HG02759 (cell line): ENCODE measurements around the gene OR52K2.
"Not testable (repeated sequence)": the region's sequence is repeated elsewhere in the genome, so short reads cannot be mapped to it uniquely, and the experiment has no call there.

Source experiments
- ATAC-seq: cut with Tn5 transposase; IDR thresholded peaks from one replicate; pipeline ENCODE4 v1.9.1; 2021; ENCODE audit warnings: mild to moderate bottlenecking, moderate library complexity; ENCODE audit not compliant: unreplicated experiment

OR52K2 gene

DNA sequence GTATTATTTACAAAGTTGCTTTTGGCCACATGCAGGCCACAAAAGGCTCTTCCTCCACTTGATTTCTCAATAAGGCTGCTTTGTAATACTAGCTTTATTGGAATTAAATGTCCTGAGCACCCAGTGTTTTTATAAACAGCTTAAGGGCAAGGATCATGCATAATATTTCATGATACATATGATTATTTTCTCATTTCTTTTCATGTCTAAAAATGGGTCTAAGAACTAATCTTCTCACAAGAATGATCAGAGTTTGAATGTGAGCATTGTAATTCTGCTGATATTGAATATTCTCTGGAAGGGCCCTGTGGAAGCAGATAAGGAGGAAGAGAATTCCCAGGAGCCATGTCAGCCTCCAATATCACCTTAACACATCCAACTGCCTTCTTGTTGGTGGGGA is at the start of gene OR52K2:
OR52K2 (plus strand) TSS at position 301 of the 400 bp plus-strand sequence; CDS start at position 346, 45 bp downstream.
- ATAC-seq = no peak

DNA sequence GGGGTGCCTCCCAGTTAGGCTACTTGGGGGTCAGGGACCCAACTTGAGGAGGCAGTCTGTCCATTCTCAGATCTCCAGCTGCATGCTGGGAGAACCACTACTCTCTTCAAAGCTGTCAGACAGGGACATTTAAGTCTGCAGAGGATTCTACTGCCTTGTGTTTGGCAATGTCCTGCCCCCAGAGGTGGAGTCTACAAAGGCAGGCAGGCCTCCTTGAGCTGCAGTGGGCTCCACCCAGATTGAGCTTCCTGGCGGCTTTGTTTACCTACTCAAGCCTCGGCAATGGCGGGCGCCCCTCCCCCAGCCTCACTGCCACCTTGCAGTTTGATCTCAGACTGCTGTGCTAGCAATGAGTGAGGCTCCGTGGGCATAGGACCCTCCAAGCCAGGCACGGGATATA is 42.9 kb upstream of the OR52K2 start:
- not testable (repeated sequence) for ATAC-seq

DNA sequence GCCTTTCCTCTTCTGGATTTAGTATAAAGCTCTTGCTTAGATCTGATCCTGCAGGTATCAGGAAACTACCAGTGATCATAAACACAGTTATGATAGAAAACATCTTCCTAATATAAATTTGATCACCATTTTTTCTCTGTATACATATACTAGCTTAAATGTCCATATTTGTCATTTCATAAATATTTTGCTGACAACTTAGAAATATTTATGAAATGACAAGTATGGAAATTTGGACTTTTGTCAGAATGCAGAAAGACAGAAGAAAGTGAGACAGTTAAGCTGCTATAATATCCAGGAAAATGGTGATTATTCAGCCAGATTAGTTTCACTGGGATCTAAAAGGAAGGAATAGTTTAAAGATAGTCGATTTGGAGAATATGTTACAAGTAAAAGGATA is 32.8 kb upstream of the OR52K2 start:
- no peak for ATAC-seq

DNA sequence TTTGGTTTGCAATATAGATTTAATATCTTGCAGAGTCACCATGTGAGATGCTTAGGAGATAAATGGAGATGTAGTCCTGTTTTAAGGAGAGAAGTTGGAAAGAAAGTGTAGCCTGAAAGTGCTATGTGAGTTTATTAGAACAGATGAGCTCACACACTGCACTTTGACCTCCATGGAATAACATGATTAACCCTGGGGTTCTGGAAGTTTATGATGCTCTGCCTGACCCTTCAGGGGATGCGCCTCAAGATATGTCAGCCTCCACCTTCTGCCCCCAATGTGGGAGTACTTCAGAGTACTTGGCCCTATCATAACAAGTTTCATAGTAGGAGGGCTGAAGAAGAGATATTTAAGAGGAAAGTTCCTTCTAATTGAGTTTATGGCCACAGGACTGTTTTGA is 32.3 kb upstream of the OR52K2 start:
- ATAC-seq = no peak

DNA sequence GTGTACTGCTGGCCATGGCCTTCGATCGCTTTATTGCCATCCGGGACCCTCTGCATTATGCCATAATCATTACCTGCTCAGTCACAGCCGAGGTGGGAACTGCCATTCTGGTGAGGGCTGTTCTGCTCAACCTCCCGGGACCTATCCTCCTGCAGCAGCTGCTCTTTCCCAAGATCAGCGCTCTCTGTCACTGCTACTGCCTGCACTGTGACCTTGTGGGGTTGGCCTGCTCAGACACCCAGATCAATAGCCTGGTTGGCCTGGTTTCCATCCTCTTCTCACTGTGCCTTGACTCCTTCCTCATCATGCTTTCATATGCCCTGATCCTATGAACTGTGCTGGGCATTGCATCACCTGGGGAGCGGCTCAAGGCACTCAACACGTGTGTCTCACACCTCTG is 30.7 kb upstream of the OR52K2 start:
- no peak for ATAC-seq

DNA sequence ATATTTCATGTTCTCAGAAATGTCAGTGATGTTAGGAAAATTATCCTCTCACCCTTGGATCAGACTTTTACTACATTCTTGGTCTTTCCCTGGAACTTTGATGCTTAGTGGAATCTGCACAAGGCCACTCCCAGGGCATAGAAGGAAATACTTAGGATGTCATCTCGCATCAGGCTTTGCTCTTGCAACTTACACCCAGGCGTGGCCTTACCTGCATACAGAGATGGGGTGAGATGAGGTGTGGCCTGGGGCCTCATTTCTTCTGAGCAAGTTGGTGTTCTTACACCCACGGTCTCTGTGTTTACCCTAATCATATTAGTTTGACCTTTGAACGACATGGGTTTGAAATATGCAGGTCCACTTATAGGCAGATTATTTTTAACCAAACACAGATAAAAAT is 19.0 kb upstream of the OR52K2 start:
- ATAC-seq = no peak

DNA sequence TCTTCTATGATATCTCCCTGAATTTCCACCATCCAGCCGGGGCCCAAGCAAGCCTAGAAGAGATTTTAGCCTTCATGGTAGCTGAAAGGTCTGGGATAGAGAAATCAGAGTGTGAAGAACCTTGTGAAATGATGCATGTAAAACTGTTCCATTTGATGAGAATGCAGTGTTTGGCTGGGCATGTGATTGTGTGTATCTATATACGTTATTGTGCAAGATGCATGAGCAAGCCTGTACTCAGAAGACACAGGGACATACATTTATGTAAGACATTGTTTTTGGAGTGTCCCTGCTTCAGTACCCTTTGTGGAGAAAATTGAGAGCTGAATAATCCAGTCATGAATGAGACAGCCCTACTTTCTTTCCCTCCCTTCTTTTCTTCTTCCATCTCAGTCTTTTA is 15.2 kb upstream of the OR52K2 start:
- no peak for ATAC-seq

DNA sequence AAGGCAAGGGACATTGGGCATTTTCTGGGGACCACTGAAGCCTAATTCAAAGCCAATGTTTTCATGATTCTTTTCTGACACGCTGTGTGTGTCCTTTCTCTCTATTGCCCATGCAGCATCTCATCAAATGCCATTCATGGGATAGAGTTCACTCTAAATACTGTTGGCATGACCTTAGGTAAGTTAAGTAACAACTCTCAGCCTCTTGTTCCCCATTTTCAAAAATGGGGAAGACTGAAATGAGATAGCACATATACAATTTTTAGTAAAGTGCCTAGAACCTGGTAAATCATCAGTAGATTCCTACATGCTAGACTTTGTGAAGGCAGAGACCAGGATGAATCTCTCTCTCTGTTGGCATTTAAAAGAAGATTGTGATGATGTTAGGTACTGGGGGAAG is 12.7 kb upstream of the OR52K2 start:
- no peak for ATAC-seq

DNA sequence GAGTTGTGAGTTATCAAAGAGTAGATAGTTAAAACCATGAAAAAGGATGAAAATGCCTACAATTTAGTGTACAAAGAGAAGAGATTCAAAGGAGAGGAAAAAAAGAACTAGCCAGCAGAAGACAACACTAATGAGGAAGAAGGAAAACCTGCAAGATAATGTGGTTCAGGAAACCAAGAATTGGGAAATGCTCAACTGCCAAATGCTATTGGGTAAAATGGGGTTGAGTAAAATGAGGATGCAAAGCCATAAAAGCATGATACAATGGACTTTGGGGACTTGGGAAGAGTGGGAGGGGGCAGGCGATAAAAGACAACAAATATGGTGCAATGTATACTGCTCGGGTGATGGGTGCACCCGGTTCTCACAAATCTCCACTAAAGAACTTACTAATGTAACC is 7.6 kb upstream of the OR52K2 start:
- no peak for ATAC-seq

DNA sequence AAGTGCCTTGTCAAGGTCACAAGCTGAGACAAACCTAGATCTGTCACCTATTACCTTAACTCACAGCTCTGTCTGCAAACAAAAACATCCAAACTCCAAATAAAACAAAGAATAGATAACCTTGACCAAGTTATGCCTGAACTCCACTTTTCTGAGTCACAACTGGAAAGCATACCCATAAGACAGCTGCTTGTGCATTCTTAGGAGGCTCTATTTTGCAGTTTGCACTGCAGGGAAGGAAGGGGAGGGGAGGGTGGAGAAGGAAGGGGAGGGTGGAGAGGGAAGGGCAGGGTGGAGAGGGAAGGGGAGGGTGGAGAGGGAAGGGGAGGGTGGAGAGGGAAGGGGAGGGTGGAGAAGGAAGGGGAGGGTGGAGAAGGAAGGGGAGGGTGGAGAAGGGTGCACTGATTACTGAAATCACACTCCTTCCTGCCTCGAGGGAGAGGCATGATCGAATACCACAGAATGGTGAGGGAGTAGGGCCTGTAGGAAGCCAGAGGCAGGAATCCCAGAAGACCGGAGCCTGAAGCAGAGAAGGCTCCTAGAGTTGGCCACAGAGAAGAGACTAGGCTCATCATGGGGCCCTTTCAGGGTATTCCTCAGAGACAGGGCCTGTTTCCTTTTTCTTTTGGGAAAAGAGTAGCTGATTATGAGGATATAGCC is 5.7 kb upstream of the OR52K2 start:
- no peak for ATAC-seq

DNA sequence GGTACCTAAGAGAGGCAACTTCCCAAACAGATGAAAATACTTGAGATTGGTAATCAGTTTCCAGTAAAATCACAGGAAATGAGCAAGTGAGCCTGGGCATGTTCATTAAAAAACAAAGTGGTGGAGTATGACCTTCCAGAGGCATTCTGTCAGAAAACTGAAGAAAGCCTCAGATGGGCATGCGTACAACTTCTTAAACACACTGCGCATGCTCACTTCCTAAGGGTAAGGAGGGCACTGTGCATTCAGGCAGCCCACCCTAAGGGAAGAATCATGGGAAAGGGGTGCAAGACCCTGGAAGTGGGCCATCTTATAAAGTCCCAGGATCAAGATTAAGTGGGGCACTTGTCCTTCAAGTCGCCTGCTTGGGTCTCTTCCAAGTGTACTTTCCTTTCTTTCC is 4.0 kb downstream of the OR52K2 start:
- ATAC-seq = no peak

DNA sequence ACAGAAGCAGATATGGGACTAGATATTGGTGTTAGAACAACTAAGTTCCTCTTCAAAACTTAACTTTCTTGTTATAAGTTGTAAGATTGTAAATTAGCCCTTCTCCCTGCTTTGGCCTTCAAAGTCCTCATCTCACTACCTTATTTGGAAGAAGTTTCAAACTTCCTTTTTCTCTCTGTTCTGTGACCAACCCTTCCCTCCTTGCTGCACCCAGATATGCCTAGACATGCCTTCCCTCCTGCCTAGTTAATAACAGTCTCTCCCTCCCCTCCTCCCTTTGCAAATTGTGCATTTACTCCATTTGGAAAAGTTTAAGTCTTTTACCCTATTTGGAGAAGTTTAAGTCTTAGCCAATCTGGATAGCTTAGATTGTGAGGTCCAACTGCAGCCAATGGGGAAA is 4.9 kb downstream of the OR52K2 start:
- no peak for ATAC-seq

DNA sequence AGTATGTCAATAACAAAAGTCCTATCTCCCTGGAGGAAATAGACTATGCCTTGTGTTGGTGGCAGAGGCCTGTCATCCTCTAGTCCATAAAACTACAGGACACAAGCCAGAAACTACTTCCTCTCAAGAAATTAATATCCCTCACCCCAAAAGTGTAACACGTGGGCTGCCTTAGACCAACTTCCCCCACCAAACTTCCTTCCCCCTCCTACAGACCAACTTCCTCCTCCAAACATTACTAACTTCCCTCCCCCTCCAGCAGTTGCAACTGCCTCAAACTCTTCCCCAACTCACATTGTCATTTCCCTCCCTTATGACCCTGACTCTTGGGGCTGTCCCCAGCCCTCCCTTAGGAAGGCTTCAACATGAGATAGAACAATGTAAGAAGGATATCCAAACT is 6.3 kb downstream of the OR52K2 start:
- ATAC-seq = no peak

DNA sequence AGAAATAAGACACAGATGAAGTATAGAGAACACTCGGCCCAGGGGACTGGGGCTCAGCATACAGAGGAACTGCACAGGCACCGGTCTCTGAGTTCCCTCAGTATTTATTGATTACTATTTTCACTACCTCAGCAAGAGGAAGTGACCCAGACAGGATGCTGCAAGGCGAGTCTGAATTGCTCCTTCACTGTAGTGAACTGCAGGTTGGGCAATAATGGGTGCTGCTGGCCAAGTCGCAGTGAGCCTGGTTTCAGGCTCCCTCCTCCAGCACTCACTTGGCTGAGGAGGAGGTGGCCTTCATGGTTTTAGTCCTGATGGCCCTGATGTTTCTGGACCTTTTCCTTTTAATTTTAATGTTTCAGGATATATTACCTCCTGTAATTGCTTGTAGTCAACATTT is 10.4 kb downstream of the OR52K2 start:
- ATAC-seq = peak; percentile 88

DNA sequence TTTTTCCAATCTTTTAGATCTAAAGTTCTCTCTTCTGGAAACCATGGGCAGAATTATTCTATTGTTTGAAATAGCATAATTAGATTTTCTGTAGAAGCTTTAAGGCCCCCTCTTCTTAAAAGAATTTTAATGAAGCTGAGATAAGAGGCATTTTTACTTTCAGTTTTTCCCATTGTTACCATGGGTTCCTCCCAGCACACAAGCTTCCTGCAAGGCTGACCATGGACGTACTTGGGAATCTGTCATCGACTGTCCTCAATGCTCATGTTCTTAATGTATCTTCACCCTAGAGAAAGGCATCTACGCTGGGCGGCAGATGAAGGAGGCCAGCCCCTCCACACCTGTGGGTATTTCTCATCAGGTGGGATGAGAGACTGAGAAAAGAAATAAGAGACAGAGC is 11.1 kb downstream of the OR52K2 start:
- no peak for ATAC-seq

DNA sequence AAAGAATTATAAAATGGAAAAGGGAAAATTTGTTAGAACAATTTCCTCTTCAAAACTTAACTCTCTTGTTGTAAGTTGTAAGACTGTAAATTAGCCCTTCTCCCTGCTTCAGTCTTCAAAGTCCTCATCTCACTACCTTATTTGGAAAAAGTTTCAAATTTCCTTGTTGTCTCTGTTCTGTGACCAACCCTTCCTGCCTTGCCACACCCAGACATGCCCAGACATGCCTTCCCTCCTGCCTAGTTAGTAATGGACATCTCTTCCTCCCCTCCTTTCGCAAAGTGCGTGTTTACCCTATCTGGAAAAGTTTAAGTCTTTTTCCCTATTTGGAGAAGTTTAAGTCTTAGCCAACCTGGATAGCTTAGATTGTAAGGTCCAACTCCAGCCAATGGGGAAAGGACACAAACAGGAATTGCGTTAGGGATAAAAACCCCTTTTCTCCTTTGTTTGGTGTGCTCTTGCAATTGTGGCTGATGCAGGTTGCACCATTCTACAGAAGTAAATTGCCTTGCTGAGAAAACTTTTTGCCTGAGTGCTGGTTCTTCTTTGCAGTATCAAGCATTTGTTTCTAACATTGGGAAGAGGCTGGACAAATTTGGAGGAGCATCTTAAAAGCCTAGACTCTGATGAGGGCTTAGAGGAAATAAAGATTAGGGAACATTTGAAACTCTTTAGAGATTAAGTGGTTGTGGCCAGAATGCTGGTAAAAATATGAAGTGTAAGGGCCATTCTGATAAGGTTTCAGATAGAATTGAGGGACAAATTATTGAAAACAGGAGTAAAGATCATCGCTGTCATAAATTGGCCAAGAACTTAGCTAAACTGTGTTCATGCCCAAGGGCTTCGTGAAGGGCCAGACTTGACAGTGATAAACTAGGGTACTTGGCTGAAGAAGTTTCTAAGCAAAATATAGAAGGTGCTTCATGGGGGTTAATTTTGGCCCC is 15.4 kb downstream of the OR52K2 start:
- no peak for ATAC-seq

DNA sequence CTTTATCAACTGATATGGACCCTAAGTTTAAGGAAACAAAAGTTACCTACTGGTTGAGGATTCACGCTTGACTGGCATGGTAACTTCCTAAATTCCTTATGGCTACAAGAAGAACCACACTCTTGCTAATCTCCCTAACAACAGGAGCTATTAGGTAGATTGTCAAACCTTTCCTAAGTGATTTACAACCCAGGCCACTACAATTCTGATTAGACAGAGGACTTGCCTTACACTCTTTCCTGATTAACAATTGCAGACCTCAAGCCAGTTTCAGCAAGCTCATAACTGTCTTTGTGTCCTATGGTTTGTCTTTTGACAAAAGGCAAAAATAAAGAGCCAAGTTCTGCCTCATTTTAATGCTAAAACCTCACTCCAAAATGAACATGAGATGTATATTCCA is 16.3 kb downstream of the OR52K2 start:
- no peak for ATAC-seq

DNA sequence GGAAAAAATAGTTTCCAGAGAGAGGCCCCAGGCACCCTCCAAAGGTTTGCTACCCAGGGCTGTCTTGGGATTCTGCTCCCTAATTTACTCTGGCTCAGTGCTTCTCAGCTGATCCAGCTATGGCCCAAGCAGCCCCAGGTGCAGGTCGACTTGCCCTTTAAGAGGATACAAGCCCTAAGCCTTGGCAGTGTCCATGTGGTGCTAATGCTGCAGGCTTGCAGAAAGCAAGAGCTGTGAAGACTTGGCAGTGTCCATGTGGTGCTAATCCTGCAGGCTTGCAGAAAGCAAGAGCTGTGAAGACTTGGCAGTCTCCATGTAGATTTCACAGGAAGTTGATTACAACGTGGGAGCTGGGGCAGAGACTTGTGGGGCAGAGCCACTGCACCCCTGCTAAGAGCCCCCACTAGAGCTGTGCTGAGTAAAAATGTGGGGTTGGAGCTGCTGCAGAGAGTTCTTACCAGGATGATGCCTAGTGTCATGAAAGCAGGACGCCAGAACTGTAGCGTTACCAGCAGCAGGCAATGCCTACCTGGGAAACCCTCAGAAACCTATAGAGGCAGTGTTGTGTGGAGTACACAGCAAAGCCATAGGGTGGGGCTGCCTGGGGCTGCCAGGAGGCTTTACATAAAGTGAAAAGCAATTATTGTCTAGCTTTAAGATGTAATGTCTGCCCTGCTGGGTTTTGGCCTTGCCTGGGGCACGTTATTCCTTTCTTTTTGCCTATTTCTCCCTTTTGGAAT is 17.2 kb downstream of the OR52K2 start:
- ATAC-seq = no peak

DNA sequence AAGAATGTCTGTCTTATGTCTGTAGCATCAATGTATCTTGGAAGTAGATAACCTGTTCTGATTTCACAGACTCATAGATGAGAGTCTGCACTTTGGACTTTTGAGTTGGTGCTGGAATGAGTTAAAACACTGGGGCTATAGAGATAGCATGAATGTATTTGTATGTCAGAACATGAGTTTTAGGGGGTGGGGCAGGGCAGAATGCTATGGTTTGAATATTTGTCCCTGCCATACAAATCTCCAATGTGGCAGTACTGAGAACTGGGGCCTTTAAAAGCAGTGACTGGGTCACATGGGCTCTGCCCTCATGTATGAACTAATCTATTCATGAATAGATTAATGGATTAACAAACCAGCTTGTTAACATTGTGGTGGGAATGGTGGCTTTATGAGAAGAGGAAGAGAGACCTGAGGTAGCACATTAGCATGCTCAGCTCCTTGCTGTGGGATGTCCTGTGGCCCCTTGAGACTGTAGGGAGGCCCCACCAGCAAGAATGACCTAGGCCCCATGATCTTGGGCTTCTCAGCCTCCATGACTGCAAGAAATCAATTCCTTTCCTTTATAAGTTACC is 17.9 kb downstream of the OR52K2 start:
- ATAC-seq = peak; percentile 59

DNA sequence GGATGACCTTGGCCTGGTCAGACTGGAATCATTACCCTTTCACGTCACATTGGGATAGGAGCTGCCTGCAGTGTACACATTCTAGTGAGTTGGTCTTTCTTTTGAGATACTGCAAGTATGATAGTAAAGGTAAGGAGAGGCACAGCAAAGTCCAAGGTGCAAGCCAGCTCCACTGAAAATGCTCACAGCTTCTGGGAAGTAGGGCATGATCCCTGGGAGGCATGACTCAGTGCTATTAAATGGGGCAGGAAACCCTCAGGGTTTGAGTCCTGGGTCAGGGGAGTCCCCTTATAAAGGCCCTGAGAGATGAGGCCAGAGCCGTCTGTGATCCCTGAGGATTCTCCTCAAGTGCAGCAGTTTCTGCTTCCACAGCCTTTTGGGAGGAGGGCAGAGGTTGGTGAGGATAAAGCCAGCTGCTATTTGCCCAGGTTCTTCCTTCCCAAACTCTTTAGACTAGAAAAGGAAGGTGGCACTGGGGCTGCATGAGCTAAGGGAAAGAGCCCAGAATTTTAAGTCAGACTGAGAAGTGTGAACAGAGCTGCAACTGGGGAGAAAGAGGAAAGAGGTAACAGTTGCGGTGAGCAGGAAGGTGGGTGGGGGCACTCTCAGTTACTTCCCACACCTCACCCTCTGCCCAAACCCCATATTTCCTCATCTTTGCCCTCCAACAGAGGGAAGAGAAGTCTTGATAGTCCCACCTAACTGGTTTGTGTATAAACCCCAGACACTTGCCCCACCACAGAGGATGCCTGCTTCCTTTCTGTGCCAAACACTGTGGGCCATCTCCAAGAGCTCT is 18.9 kb downstream of the OR52K2 start:
- ATAC-seq = no peak
